A549 (cell line): Measurements from ENCODE around the gene TMEM190. TPM values are rescaled to one million over a fixed set of nuclear protein-coding genes. Genes with fewer than 3 reads are reported as not detected.

Experiments
- ATAC-seq, 2 experiments: fragments of 200-7000 bp in 1 of 2; fragments of >200 bp in 1 of 2; cut with Nextera tagmentation in 1 of 2; cut with Tn5 transposase in 1 of 2; 3 replicates each; pipeline versions ENCODE4 v1.8.0 to v1.9.1; 2018 to 2020; ENCODE audit warnings: mild to moderate bottlenecking in 1 of 2, moderate library complexity in 1 of 2
- CTCF ChIA-PET: fragments of 300-600 bp; sonication (Branson Sonifier 250); formaldehyde crosslinking; extraction: SDS; loops from one replicate; lab custom pipeline; 2021; ENCODE audit warnings: antibody characterized with exemption, inconsistent platforms; lab: Yijun Ruan, JAX
- POLR2A ChIA-PET: fragments of 350-600 bp; formaldehyde crosslinking; extraction: SDS; loops from one replicate; lab custom pipeline; 2021; ENCODE audit warnings: antibody characterized with exemption, inconsistent platforms; lab: Yijun Ruan, JAX
- DNase-seq, 2 experiments: peaks; one replicate each; pipeline versions ENCODE4 v3.0.0 to v3.0.0-alpha.2; 2011 to 2016; ENCODE audit warnings: low read depth in 1 of 2, low spot score in 1 of 2
- FAIRE-seq: peaks from 2 replicates; lab custom pipeline; 2011; peaks lifted over from hg19 to GRCh38; lab: Jason Lieb, UNC
- H3K27ac ChIP-seq, 2 experiments: fragments of >200 bp; sonication (Bioruptor Twin); formaldehyde crosslinking; 3 replicates each; pipeline ENCODE4 v1.5.1; 2016 to 2017
- H3K4me1 ChIP-seq: fragments of >200 bp; sonication (Bioruptor Twin); formaldehyde crosslinking; 3 replicates; pipeline ENCODE4 v1.6.1; 2016
- H3K4me2 ChIP-seq: fragments of >200 bp; sonication (Bioruptor Twin); formaldehyde crosslinking; 3 replicates; pipeline ENCODE4 v1.6.1; 2016
- H3K4me3 ChIP-seq: fragments of >200 bp; sonication (Bioruptor Twin); formaldehyde crosslinking; 3 replicates; pipeline ENCODE4 v1.5.1; 2016
- H3K9me3 ChIP-seq: fragments of >200 bp; sonication (Bioruptor Twin); formaldehyde crosslinking; 3 replicates; pipeline ENCODE4 v1.6.1; 2016
- BHLHE40 ChIP-seq: IDR thresholded peaks from 2 replicates; pipeline ENCODE4 v1.6.1; 2012; ENCODE audit warnings: low read depth, low read length, inconsistent platforms
- ESRRA ChIP-seq: fragments of 150-350 bp; IDR thresholded peaks from 2 replicates; pipeline ENCODE4 v1.6.1; 2014; ENCODE audit warnings: mild to moderate bottlenecking, low read length, borderline replicate concordance
- FOSL2 ChIP-seq, 2 experiments: fragments of 450-650 bp in 1 of 2; fragments of >200 bp in 1 of 2; sonication (Bioruptor Twin) in 1 of 2; formaldehyde crosslinking; IDR thresholded peaks; 2 replicates each; pipeline versions ENCODE4 v1.5.0 to v1.6.1; 2016 to 2020; ENCODE audit warnings: mild to moderate bottlenecking in 1 of 2, moderate library complexity in 1 of 2
- GATA3 ChIP-seq: IDR thresholded peaks from 2 replicates; pipeline ENCODE4 v1.6.1; 2012; ENCODE audit warnings: borderline replicate concordance
- HOXA7 ChIP-seq: fragments of 250-450 bp; sonication (Bioruptor Pico); IDR thresholded peaks from 2 replicates; pipeline ENCODE4 v1.5.0; 2020; ENCODE audit warnings: mild to moderate bottlenecking, moderate library complexity
- PHF8 ChIP-seq: fragments of 200-600 bp; sonication (generic); IDR thresholded peaks from 2 replicates; pipeline ENCODE4 v1.6.1; 2016; ENCODE audit warnings: low read depth, mild to moderate bottlenecking, antibody characterized with exemption, moderate library complexity, borderline replicate concordance
- POLR2AphosphoS2 ChIP-seq: conservative IDR thresholded peaks from 2 replicates; pipeline ENCODE4 v1.6.1; 2012; ENCODE audit warnings: low read length, improper control_type of control experiment, inconsistent platforms
- RARB ChIP-seq: fragments of 250-450 bp; sonication (Bioruptor Pico); IDR thresholded peaks from 2 replicates; pipeline ENCODE4 v1.8.0; 2021; ENCODE audit warnings: mild to moderate bottlenecking, moderate library complexity
- RCOR1 ChIP-seq: fragments of 150-350 bp; IDR thresholded peaks from 2 replicates; pipeline ENCODE4 v1.6.1; 2014; ENCODE audit warnings: antibody characterized with exemption, low read length, low read depth
- RFX5 ChIP-seq: fragments of 450-650 bp; IDR thresholded peaks from 2 replicates; pipeline ENCODE4 v1.7.1; 2014; ENCODE audit warnings: antibody characterized with exemption, mild to moderate bottlenecking, moderate library complexity
- SREBF2 ChIP-seq: fragments of 450-650 bp; IDR thresholded peaks from 2 replicates; pipeline ENCODE4 v1.6.1; 2014; ENCODE audit warnings: mild to moderate bottlenecking, moderate library complexity
- TFCP2L1 ChIP-seq: fragments of 250-450 bp; sonication (Bioruptor Pico); IDR thresholded peaks from 2 replicates; pipeline ENCODE4 v1.5.0; 2021; ENCODE audit warnings: mild to moderate bottlenecking
- TP53 ChIP-seq: fragments of 250-450 bp; sonication (Bioruptor Pico); IDR thresholded peaks from 2 replicates; pipeline ENCODE4 v1.5.0; 2021; ENCODE audit warnings: mild to moderate bottlenecking, moderate library complexity
- WGBS: methylation state at CpG from one replicate; pipeline ENCODE4 v1.1.6; 2017; ENCODE audit errors: missing lambda C conversion rate; 5-methylcytosine and 5-hydroxymethylcytosine counted together
- polyA plus RNA-seq, 4 experiments: library from polyadenylated mRNA; depleted of rRNA in 3 of 4; stranded (reverse); fragments of >200 nt; fragmentation: RNase III in 1 of 4; extraction: RNeasy Plus Mini Kit Qiagen cat#74134 plus additional on column Dnase treatment in 1 of 4; gene quantifications; 2 replicates in 3 of 4; 3 replicates in 1 of 4; pipeline ENCODE4 v1.2.3, GENCODE V29; 2011 to 2017
- TF ChIP-seq, protein P1 (sequence below): IDR thresholded peaks from 2 replicates; pipeline ENCODE4 v1.6.1; 2012
- TF ChIP-seq, protein P2 (sequence below): fragments of >200 bp; sonication (Bioruptor Twin); formaldehyde crosslinking; IDR thresholded peaks from 3 replicates; pipeline ENCODE4 v1.5.1; 2016
- TF ChIP-seq, protein P3 (sequence below): IDR thresholded peaks from 2 replicates; pipeline ENCODE4 v1.6.1; 2012; ENCODE audit warnings: low read depth, borderline replicate concordance
- TF ChIP-seq, protein P4 (sequence below): fragments of 200-600 bp; sonication (generic); IDR thresholded peaks from 2 replicates; pipeline ENCODE4 v1.6.1; 2016; ENCODE audit warnings: antibody characterized with exemption, mild to moderate bottlenecking, moderate library complexity

The TMEM190 gene
- polyA plus RNA-seq, 2 of the 4 experiments (the other 2 are of a cell fraction), result 0.58 to 1.7 TPM

DNA sequence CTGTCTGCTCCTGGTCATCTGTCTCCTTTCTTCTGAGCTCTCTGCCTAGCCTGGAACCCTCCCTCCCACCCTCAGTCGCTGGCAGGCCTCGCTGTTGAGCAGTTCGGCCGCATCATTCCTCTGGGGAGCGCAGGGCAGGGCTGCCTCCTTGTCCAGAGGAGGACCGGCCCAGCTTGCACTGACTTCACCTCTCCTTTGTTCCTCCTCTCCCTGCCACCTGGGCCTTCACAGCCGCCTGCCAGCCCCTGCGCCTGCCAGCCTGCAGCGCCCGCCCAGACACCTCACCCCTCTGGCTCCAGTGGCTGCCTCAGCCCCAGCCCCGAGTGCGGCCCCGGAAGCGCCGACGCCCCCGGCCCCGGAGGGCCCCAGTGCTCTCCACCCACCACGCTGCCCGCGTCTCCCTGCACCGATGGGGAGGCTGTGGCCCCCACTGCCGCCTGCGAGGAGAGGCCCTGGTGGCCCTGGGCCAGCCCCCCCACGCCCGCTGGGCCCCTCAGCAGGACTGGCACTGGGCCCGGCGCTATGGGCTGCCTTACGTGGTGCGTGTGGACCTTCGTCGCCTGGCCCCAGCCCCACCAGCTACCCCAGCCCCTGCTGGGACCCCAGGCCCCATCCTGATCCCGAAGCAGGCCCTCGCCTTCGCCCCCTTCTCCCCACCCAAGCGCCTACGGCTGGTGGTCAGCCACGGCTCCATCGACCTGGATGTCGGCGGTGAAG is 29.7 kb upstream of the TMEM190 start (continued):
- TF ChIP-seq POLR2AphosphoS2, result no peak
- TF ChIP-seq RARB (CRISPR knock-in tag), result no peak
- TF ChIP-seq HOXA7 (CRISPR knock-in tag), result no peak

DNA sequence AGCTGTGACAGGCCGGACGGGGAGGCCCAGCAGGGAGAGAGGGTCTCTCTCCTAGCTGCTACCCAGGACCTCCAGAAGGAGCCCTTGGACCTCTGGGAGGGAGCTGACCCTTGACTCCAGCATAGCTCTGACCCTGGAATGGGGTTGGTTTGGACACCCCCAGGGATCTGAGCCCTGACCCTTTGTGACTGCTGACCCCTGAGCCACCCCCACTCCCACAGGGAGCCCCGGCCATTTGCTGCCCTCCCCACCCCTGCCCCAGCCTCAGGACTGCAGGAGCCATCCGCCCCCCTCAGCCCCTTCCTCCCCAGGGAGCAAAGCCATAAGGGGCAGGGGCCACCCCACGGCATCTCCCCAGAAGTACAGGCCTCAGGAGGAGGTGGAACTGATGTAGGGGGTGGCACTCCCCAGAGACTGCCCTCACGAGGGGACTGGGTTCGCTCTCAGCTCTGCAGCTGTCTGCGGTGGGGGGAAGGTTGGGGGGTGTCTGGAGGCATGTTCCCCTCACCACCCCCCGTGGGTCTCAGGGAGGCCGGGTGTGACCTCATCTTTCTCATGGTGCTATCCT is 29.1 kb upstream of the TMEM190 start:
- no peak for TF ChIP-seq RCOR1
- TF ChIP-seq ESRRA, result no peak
- TF ChIP-seq TP53, result no peak
- no peak for TF ChIP-seq BHLHE40
- no peak for TF ChIP-seq PHF8
- no peak for TF ChIP-seq TFCP2L1
- no peak for TF ChIP-seq RFX5
- no peak overlapping the region for H3K4me3 ChIP-seq
- DNase-seq (no peak), FAIRE-seq (no peak), ATAC-seq (no peak)
- H3K4me1 ChIP-seq, result peaks cover 18% of the 10 kb centered on the region
- ChIA-PET POLR2A (interaction anchor here (0.6 to 1.1 kb wide), 2 partner anchors 8 to 342 kb away, joined by 5 to 6 read pairs; no protein-coding TSS in a partner anchor), CTCF (interaction anchor here (1.2 to 3.4 kb wide), 5 partner anchors 8 to 207 kb away, joined by 3 to 27 read pairs (median 5); partner anchors contain the start of gene KMT5C)
- no peaks in the 10 kb centered on the region for H3K9me3 ChIP-seq
- H3K27ac ChIP-seq, result no peak overlapping the region
- no peak overlapping the region for H3K4me2 ChIP-seq
- 78% methylated on average over 5 of the region's 10 CpGs for WGBS

DNA sequence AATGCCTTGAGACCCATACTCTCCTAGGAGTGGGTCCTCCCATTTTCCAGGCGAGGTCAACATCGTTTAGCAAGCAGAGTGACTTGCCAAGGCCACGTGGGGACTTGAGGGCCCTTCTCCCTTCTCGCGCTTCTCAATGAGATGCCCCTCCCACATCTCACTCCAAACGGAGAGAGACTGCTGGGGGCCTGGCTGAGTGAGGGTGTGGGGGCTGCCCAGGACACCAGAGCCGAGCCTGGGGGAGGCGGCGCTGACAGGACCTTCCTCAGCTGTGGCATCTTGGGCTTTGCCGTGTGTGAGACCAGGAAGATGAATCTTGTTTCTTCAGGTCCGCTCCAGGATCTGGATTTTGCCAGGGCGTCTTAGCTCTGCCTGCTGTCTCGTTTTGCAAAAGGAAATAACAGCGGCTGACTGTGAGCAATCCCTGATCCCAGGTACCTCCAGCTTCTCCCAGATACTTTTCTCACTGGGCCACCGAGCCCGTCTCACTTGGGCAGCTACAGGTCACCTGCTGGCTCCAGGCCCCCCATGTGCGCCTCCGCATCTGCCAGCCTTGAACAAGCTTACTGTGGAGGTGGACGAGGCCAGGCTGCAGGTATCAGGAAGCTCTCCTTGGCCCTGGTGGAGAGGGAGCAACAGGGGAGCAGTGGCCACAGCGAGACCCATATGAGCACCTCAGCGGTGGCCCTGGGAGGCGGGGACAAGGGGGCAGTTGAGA is 28.1 kb upstream of the TMEM190 start:
- Histone ChIP-seq H3K4me2 (no peak overlapping the region), H3K27ac (no peak overlapping the region), H3K4me3 (no peak overlapping the region), H3K9me3 (no peaks in the 10 kb centered on the region), H3K4me1 (peaks cover 23% of the 10 kb centered on the region)
- FAIRE-seq (no peak), ATAC-seq (no peak), DNase-seq (no peak)
- TF ChIP-seq, protein P1, sequence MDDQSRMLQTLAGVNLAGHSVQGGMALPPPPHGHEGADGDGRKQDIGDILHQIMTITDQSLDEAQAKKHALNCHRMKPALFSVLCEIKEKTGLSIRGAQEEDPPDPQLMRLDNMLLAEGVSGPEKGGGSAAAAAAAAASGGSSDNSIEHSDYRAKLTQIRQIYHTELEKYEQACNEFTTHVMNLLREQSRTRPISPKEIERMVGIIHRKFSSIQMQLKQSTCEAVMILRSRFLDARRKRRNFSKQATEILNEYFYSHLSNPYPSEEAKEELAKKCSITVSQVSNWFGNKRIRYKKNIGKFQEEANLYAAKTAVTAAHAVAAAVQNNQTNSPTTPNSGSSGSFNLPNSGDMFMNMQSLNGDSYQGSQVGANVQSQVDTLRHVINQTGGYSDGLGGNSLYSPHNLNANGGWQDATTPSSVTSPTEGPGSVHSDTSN, result peak; percentile 15; the same call in 1 of the 2 replicates
- TF ChIP-seq, protein P2, sequence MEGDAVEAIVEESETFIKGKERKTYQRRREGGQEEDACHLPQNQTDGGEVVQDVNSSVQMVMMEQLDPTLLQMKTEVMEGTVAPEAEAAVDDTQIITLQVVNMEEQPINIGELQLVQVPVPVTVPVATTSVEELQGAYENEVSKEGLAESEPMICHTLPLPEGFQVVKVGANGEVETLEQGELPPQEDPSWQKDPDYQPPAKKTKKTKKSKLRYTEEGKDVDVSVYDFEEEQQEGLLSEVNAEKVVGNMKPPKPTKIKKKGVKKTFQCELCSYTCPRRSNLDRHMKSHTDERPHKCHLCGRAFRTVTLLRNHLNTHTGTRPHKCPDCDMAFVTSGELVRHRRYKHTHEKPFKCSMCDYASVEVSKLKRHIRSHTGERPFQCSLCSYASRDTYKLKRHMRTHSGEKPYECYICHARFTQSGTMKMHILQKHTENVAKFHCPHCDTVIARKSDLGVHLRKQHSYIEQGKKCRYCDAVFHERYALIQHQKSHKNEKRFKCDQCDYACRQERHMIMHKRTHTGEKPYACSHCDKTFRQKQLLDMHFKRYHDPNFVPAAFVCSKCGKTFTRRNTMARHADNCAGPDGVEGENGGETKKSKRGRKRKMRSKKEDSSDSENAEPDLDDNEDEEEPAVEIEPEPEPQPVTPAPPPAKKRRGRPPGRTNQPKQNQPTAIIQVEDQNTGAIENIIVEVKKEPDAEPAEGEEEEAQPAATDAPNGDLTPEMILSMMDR, result no peak
- POLR2A ChIA-PET, result interaction anchor here (0.8 to 1.5 kb wide), 3 partner anchors 9 to 59 kb away, joined by 3 to 6 read pairs (median 5); partner anchors contain the start of genes KMT5C and UBE2S
- 82% methylated on average over 22 of the region's 22 CpGs for WGBS
- CTCF ChIA-PET, result interaction anchor here (0.9 to 3.4 kb wide), 9 partner anchors 9 to 156 kb away, joined by 3 to 27 read pairs (median 4); partner anchors contain the start of genes KMT5C and TMEM238

DNA sequence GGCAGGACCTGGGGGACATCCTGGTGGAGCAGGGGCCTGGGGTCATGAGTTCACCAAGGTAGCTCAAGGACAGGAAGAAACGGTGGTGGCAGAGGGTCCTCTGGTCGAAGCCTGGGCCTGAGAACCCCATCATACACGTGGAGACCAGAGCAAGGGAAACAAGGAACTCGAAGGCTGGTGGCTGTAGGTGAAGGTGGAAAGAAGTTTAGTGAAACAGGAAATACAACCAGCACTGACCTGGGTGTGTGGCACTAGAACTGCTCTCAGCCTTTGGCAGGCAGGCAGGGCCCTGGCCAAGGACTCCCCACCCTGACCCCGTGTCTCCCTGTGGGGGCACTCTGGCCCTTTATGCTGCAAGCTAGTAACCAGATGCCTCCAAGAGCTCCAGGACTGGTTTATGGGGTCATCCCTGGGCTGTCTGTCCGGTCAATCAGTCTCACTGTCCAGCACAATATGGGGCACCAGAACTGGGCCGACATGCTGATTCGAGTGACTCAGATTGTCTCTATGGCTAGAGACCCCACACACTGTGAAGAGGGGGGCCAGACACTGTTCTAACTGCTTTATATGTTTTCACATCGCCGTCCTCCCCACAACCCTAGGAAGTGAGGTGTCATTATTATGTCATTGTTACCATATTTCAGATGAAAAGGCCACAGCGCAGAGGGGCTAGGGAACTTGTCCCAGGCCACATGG is 25.9 kb upstream of the TMEM190 start:
- Histone ChIP-seq H3K4me1 (peaks cover 16% of the 10 kb centered on the region), H3K27ac (no peak overlapping the region), H3K4me3 (no peak overlapping the region), H3K9me3 (no peaks in the 10 kb centered on the region), H3K4me2 (no peak overlapping the region)
- 80% methylated on average over 11 of the region's 11 CpGs for WGBS
- FAIRE-seq, result no peak
- CTCF ChIA-PET, result interaction anchor here (0.6 to 3.2 kb wide), 14 partner anchors 9 to 210 kb away, joined by 3 to 18 read pairs (median 5); partner anchors contain the start of genes KMT5C and TMEM238
- DNase-seq, result no peak
- POLR2A ChIA-PET, result interaction anchor here (0.9 to 2.0 kb wide), 2 partner anchors 11 to 71 kb away, joined by 3 to 11 read pairs; partner anchors contain the start of genes HSPBP1 and KMT5C
- ATAC-seq, result no peak
- TF ChIP-seq SREBF2 (no peak), ESRRA (no peak), GATA3 (no peak), BHLHE40 (no peak), FOSL2 (IDR thresholded peaks at IDR 0.05) (no peak), FOSL2 (CRISPR knock-in tag; IDR thresholded peaks at IDR 0.05) (no peak)
- TF ChIP-seq, protein P3, sequence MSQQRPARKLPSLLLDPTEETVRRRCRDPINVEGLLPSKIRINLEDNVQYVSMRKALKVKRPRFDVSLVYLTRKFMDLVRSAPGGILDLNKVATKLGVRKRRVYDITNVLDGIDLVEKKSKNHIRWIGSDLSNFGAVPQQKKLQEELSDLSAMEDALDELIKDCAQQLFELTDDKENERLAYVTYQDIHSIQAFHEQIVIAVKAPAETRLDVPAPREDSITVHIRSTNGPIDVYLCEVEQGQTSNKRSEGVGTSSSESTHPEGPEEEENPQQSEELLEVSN, result no peak
- TF ChIP-seq, protein P1, result no peak
- TF ChIP-seq, protein P4, sequence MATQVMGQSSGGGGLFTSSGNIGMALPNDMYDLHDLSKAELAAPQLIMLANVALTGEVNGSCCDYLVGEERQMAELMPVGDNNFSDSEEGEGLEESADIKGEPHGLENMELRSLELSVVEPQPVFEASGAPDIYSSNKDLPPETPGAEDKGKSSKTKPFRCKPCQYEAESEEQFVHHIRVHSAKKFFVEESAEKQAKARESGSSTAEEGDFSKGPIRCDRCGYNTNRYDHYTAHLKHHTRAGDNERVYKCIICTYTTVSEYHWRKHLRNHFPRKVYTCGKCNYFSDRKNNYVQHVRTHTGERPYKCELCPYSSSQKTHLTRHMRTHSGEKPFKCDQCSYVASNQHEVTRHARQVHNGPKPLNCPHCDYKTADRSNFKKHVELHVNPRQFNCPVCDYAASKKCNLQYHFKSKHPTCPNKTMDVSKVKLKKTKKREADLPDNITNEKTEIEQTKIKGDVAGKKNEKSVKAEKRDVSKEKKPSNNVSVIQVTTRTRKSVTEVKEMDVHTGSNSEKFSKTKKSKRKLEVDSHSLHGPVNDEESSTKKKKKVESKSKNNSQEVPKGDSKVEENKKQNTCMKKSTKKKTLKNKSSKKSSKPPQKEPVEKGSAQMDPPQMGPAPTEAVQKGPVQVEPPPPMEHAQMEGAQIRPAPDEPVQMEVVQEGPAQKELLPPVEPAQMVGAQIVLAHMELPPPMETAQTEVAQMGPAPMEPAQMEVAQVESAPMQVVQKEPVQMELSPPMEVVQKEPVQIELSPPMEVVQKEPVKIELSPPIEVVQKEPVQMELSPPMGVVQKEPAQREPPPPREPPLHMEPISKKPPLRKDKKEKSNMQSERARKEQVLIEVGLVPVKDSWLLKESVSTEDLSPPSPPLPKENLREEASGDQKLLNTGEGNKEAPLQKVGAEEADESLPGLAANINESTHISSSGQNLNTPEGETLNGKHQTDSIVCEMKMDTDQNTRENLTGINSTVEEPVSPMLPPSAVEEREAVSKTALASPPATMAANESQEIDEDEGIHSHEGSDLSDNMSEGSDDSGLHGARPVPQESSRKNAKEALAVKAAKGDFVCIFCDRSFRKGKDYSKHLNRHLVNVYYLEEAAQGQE, result no peak
